CD14-positive monocyte (primary cell): Measurements from ENCODE around the gene BACH2. TPM values are rescaled to one million over a fixed set of nuclear protein-coding genes. Genes with fewer than 3 reads are reported as not detected.

Experiments
- DNase-seq, 3 donors: peaks; one replicate each; pipeline ENCODE4 v3.0.0-alpha.2; 2011 to 2022
- H2AFZ ChIP-seq: 2 replicates; pipeline ENCODE4 v1.6.0; 2012; ENCODE audit warnings: mild to moderate bottlenecking, low read depth, low read length, inconsistent platforms; ENCODE audit not compliant: insufficient read depth, poor library complexity, severe bottlenecking
- H3K27ac ChIP-seq, 2 donors: 1 replicate in 1 of 2; 2 replicates in 1 of 2; pipeline ENCODE4 v1.5.1; 2012 to 2013; ENCODE audit warnings: low read length in 2 of 2, control low read depth in 1 of 2, inconsistent platforms in 1 of 2, low read depth in 1 of 2, mild to moderate bottlenecking in 1 of 2
- H3K27me3 ChIP-seq, 2 donors: one replicate each; pipeline versions ENCODE4 v1.6.0 to v1.6.1; 2011 to 2013; ENCODE audit warnings: low read length in 2 of 2; ENCODE audit not compliant: control insufficient read depth in 2 of 2, insufficient read depth in 2 of 2
- H3K36me3 ChIP-seq, 2 donors: replicated peaks in 1 of 2; 1 replicate in 1 of 2; 2 replicates in 1 of 2; pipeline versions ENCODE4 v1.5.1 to v1.6.1; 2012 to 2013; ENCODE audit warnings: low read length in 2 of 2, control low read depth in 1 of 2, inconsistent platforms in 1 of 2, mild to moderate bottlenecking in 1 of 2; ENCODE audit not compliant: insufficient read depth in 2 of 2, control insufficient read depth in 1 of 2
- H3K4me1 ChIP-seq, 2 donors: 1 replicate in 1 of 2; 2 replicates in 1 of 2; pipeline versions ENCODE4 v1.5.1 to v1.6.1; 2012 to 2013; ENCODE audit warnings: low read length in 2 of 2, control low read depth in 1 of 2, inconsistent platforms in 1 of 2, mild to moderate bottlenecking in 1 of 2, moderate library complexity in 1 of 2; ENCODE audit not compliant: insufficient read depth in 2 of 2, control insufficient read depth in 1 of 2
- H3K4me2 ChIP-seq: replicated peaks from 2 replicates; pipeline ENCODE3; 2012; ENCODE audit warnings: low read length, moderate library complexity, mild to moderate bottlenecking; ENCODE audit not compliant: poor library complexity, severe bottlenecking; ENCODE audit errors: extremely low read depth
- H3K4me3 ChIP-seq, 3 experiments: fragments of 200-600 bp in 1 of 3; sonication (generic) in 1 of 3; replicated peaks in 1 of 3; 1 replicate in 2 of 3; 2 replicates in 1 of 3; pipeline ENCODE4 v1.5.1; 2011 to 2013; ENCODE audit warnings: low read length in 3 of 3, mild to moderate bottlenecking in 3 of 3, control low read depth in 2 of 3, low read depth in 2 of 3, inconsistent platforms in 1 of 3, moderate library complexity in 1 of 3
- H3K79me2 ChIP-seq: 2 replicates; pipeline ENCODE4 v1.6.0; 2012; ENCODE audit warnings: mild to moderate bottlenecking, control low read depth, inconsistent platforms, low read length, moderate library complexity; ENCODE audit not compliant: insufficient read depth
- H3K9ac ChIP-seq: 2 replicates; pipeline ENCODE4 v1.6.0; 2017; ENCODE audit warnings: low read length, mild to moderate bottlenecking; ENCODE audit not compliant: insufficient read depth, poor library complexity, severe bottlenecking
- H3K9me3 ChIP-seq, 2 donors: replicated peaks in 1 of 2; 1 replicate in 1 of 2; 2 replicates in 1 of 2; pipeline versions ENCODE4 v1.5.1 to v1.6.1; 2012 to 2013; ENCODE audit warnings: low read length in 2 of 2, control low read depth in 1 of 2; ENCODE audit not compliant: control insufficient read depth in 1 of 2, insufficient read depth in 1 of 2
- H4K20me1 ChIP-seq: 2 replicates; pipeline ENCODE4 v1.6.0; 2012; ENCODE audit warnings: mild to moderate bottlenecking, low read length, control low read depth, moderate library complexity; ENCODE audit not compliant: insufficient read depth
- H3K27ac Mint-ChIP-seq, 7 donors: one replicate each; pipeline ENCODE4 v1.8.0; 2020; ENCODE audit warnings: mild to moderate bottlenecking in 7 of 7, mixed read lengths in 7 of 7, moderate library complexity in 6 of 7, inconsistent platforms in 2 of 7
- H3K27me3 Mint-ChIP-seq, 3 donors: one replicate each; pipeline ENCODE4 v1.8.0; 2021 to 2022; ENCODE audit warnings: low read depth in 3 of 3, mild to moderate bottlenecking in 3 of 3, mixed read lengths in 3 of 3, moderate library complexity in 3 of 3, inconsistent platforms in 1 of 3
- H3K36me3 Mint-ChIP-seq, 2 donors: one replicate each; pipeline ENCODE4 v1.8.0; 2020; ENCODE audit warnings: mixed read lengths in 2 of 2, inconsistent platforms in 1 of 2, mild to moderate bottlenecking in 1 of 2
- H3K4me1 Mint-ChIP-seq: one replicate; pipeline ENCODE4 v1.8.0; 2020; ENCODE audit warnings: mild to moderate bottlenecking, mixed read lengths
- H3K4me3 Mint-ChIP-seq, 2 donors: one replicate each; pipeline ENCODE4 v1.8.0; 2020; ENCODE audit warnings: mild to moderate bottlenecking in 2 of 2, mixed read lengths in 2 of 2, moderate library complexity in 1 of 2
- H3K9me3 Mint-ChIP-seq, 7 donors: one replicate each; pipeline ENCODE4 v1.8.0; 2020 to 2022; ENCODE audit warnings: mixed read lengths in 7 of 7, mild to moderate bottlenecking in 6 of 7, moderate library complexity in 6 of 7, inconsistent platforms in 2 of 7
- CTCF ChIP-seq: fragments of 200-600 bp; IDR thresholded peaks from one replicate; pipeline ENCODE4 v1.8.0; 2022; ENCODE audit warnings: antibody characterized with exemption, mild to moderate bottlenecking
- WGBS: methylation state at CpG from one replicate; pipeline ENCODE4 v1.1.5; 2013; ENCODE audit warnings: missing lambda C conversion rate; ENCODE audit not compliant: insufficient coverage; 5-methylcytosine and 5-hydroxymethylcytosine counted together
- intact Hi-C, 2 donors: fragments of 100-400 bp; cut with micrococcal nuclease; formaldehyde crosslinking; loops; one replicate each; pipeline versions ENCODE4 v1.15.0 to v1.15.1; 2023
- polyA plus RNA-seq, 3 donors: library from polyadenylated mRNA; depleted of rRNA in 1 of 3; unstranded in 2 of 3; stranded (reverse) in 1 of 3; fragments of 300-500 nt in 2 of 3; fragments of >200 nt in 1 of 3; fragmentation: Illumina TruSeq in 2 of 3; gene quantifications; 1 replicate in 2 of 3; 2 replicates in 1 of 3; pipeline ENCODE4 v1.2.3, GENCODE V29; 2012 to 2021

BACH2 gene
- polyA plus RNA-seq, 3 donors: 0.04 to 0.09 (median 0.05) TPM

- Histone ChIP-seq H3K36me3 (no peaks in the 10 kb centered on the region), H3K9ac (no peak overlapping the region), H3K4me3 (no peak overlapping the region), H4K20me1 (no peaks in the 10 kb centered on the region), H3K27ac (no peak overlapping the region), H3K79me2 (no peaks in the 10 kb centered on the region), H3K4me2 (no peak overlapping the region), H3K27me3 (no peaks in the 10 kb centered on the region), H3K9me3 (peaks cover 14 to 17% of the 10 kb centered on the region in 2 donors), H3K4me1 (no peaks in the 10 kb centered on the region), H2AFZ (no peak overlapping the region)
- TF ChIP-seq CTCF: no peak
- intact Hi-C loops: no loop called here
- Mint-ChIP-seq H3K9me3 (peaks cover 7 to 25% (median 18%) of the 10 kb centered on the region in 7 donors), H3K4me3 (no peak overlapping the region), H3K27ac (no peak overlapping the region), H3K27me3 (peaks cover 0 to 4% (median 0%) of the 10 kb centered on the region in 3 donors), H3K36me3 (peaks cover 0 to 4% of the 10 kb centered on the region in 2 donors), H3K4me1 (no peaks in the 10 kb centered on the region)
- WGBS: no CpG with 5 or more reads among the region's 1 CpG
- DNase-seq: no peak
Observed at GRCh38 chr6:90224196-90224595, 72.4 kb downstream of the BACH2 start.

- Mint-ChIP-seq H3K36me3 (peaks cover 0 to 4% of the 10 kb centered on the region in 2 donors), H3K27me3 (peaks cover 0 to 4% (median 0%) of the 10 kb centered on the region in 3 donors), H3K27ac (no peak overlapping the region), H3K4me3 (no peak overlapping the region), H3K9me3 (peaks cover 7 to 25% (median 18%) of the 10 kb centered on the region in 7 donors), H3K4me1 (no peaks in the 10 kb centered on the region)
- no peaks in the 10 kb centered on the region for H3K27me3 ChIP-seq
- H3K4me3 ChIP-seq: no peak overlapping the region
- H3K9me3 ChIP-seq: peaks cover 14 to 17% of the 10 kb centered on the region in 2 donors
- H3K27ac ChIP-seq: no peak overlapping the region
- no peak overlapping the region for H3K9ac ChIP-seq
- no peaks in the 10 kb centered on the region for H3K79me2 ChIP-seq
- 94% methylated on average over 9 of the region's 10 CpGs for WGBS
- H3K4me1 ChIP-seq: peaks cover 0 to 7% of the 10 kb centered on the region in 2 donors
- H4K20me1 ChIP-seq: no peaks in the 10 kb centered on the region
- DNase-seq: peak in 1 of 3 donors; percentile 36
- no peaks in the 10 kb centered on the region for H3K36me3 ChIP-seq
- H3K4me2 ChIP-seq: no peak overlapping the region
- intact Hi-C loops: no loop called here
- no peak for TF ChIP-seq CTCF
- no peak overlapping the region for H2AFZ ChIP-seq
Observed at GRCh38 chr6:90222724-90223198, 73.9 kb downstream of the BACH2 start.
